GM19099 (cell line): Measurements from ENCODE around the gene SLC7A6OS.

Source experiments
- POLR2A ChIP-seq: IDR thresholded peaks from 3 replicates; pipeline ENCODE4 v1.6.1; 2011; ENCODE audit warnings: low read depth; ENCODE audit not compliant: insufficient read length; ENCODE audit errors: extremely low read depth

Gene SLC7A6OS

DNA sequence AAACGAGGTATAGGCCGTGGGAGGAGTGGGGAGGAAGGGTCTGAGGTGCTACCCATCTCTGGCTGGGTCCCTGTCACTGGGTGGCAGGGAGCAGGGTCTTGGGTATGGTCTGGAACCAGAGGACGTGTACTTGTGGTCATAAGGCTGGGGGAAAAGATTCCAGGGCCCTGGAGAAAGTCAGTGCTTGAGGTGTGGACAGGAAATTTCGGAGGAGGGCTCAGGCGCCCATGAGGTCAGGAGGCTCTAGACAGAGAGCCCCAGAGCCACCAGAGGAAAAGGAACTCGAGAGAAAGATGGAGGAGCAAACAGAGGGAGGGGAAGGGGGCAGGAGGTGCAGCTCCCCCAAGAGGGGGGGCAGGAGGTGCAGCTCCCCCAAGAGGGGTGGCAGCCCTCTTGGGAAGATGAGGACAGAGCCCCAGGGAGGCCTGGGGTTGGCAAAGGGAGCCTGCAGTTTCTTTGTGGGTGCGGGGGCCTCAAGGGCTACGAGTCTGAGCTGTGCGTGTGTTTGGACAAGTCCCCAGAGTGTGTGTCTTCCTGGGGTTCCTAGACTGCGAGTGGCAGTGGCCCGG lies 47.1 kb downstream of the SLC7A6OS start:
- no peak for TF ChIP-seq POLR2A

DNA sequence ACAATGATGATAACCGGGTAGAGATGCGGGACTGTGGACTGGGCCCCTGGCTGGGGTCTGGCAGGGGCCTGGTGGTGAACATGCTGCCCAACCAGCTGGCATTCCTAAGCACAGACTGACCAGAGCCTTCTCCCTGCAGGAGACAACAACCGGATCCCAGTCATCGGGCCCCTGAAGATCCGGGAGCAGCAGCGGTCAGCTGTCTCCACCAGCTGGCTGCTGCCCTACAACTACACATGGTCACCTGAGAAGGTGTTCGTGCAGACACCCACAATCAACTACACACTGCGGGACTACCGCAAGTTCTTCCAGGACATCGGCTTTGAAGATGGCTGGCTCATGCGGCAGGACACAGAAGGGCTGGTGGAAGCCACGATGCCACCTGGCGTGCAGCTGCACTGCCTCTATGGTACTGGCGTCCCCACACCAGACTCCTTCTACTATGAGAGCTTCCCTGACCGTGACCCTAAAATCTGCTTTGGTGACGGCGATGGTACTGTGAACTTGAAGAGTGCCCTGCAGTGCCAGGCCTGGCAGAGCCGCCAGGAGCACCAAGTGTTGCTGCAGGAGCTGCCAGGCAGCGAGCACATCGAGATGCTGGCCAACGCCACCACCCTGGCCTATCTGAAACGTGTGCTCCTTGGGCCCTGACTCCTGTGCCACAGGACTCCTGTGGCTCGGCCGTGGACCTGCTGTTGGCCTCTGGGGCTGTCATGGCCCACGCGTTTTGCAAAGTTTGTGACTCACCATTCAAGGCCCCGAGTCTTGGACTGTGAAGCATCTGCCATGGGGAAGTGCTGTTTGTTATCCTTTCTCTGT lies 51.5 kb downstream of the SLC7A6OS start:
- no peak for TF ChIP-seq POLR2A

GRCh38 chr16:68257906-68258800 lies 52.6 kb downstream of the SLC7A6OS start:
- no peak for TF ChIP-seq POLR2A

DNA sequence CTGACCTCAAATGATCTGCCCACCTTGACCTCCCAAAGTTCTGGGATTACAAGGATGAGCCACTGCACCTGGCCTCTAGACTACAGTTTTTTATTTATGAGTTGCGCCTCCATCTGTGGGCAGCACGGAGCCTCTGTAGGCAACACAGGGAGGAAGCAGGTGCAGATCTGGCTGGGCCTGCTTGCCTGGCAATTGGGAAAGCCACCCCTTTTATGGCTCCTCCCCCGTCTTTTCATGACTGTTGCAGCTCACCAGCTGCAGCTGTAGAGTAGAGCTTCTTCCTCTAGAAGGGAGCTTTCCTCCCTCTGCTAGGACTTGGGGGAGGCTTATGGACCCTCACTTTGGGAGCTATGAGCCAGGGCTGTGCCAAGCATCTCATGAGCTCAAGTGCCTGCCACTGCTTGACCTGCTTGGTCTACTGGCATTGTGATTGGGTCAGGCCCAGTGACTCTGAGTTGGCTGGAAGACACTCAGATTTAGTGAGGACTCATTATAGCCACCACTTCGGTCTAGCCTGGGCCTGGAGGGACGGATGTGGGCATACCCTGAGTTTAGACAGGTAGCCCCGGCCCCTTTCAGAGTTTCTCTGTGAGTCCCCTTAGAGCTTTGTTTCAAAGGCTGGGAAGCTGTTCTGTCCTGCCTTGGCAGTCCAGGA lies 53.4 kb downstream of the SLC7A6OS start:
- no peak for TF ChIP-seq POLR2A

GRCh38 chr16:68255712-68256111 lies 55.0 kb downstream of the SLC7A6OS start:
- no peak for TF ChIP-seq POLR2A

DNA sequence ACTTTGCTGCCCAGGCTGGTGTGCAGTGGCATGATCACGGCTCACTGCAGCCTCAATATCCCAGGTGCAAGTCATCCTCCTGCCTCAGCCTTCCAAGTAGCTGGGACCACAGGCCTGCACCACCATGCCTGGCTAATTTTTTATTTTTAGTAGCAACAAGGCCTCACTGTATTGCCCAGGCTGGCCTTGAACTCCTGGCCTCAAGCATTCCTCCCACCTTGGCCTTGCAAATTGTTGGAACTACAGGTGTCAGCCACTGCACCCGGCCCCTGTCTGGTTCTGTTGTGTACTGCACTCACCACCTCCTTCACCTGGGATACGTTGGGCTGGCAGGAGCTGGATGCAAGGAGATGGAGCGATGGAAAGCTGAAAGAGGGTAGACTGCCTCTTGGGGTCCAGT lies 57.0 kb downstream of the SLC7A6OS start:
- TF ChIP-seq POLR2A = no peak

- TF ChIP-seq POLR2A = no peak
Measured at GRCh38 chr16:68252383-68252782, 58.4 kb downstream of the SLC7A6OS start.

DNA sequence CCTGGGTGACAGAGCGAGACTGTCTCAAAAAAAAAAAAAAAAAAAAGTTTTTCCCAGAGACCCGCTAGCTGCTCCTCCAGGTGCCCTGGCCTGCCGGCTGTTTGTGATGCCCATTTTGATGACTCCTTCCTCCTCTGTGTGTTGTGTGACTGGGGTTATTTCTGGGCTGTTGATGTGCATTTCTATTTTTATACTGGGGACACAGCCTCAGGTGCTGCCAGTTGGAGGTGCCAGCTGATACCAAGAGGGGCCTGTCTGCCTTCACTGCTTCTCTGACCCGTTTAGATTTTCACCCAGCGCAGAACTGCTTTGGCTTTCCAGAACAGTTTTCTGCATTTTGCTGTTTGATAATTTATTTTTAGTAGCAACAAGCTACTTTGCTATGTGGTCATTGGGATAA lies 58.9 kb downstream of the SLC7A6OS start:
- TF ChIP-seq POLR2A = no peak

DNA sequence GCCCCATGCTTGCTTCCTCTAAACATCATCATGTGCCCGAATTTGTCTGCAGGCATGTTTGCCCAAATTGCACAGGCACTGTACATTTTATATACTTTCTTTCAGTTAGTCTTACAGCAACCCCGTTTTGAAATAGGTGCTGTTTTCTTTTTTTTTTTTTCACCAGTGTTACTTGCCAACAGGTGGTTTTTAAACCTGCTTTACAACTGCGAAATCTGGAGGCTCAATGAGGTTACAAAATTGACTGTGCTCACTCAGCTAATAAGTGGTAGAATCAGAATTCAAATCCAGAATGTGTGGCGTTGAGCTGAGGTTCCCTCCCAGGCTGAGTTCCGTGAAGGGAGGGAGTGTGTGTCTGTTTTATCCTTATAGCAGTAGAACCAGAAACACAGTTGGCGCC lies 59.8 kb downstream of the SLC7A6OS start:
- TF ChIP-seq POLR2A = no peak

- no peak for TF ChIP-seq POLR2A
Measured at GRCh38 chr16:68249371-68249770, 61.4 kb downstream of the SLC7A6OS start.
